DMS114 treated with DMSO at 0.1 percent for 48 hours (cell line): ENCODE results near the gene CCDC34.

Source experiments
- DNase-seq: peaks from one replicate; lab custom pipeline; 2025; ENCODE audit not compliant: unreplicated experiment; lab: John Stamatoyannopoulos, UW

Gene CCDC34, protein sequence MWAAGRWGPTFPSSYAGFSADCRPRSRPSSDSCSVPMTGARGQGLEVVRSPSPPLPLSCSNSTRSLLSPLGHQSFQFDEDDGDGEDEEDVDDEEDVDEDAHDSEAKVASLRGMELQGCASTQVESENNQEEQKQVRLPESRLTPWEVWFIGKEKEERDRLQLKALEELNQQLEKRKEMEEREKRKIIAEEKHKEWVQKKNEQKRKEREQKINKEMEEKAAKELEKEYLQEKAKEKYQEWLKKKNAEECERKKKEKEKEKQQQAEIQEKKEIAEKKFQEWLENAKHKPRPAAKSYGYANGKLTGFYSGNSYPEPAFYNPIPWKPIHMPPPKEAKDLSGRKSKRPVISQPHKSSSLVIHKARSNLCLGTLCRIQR

DNA sequence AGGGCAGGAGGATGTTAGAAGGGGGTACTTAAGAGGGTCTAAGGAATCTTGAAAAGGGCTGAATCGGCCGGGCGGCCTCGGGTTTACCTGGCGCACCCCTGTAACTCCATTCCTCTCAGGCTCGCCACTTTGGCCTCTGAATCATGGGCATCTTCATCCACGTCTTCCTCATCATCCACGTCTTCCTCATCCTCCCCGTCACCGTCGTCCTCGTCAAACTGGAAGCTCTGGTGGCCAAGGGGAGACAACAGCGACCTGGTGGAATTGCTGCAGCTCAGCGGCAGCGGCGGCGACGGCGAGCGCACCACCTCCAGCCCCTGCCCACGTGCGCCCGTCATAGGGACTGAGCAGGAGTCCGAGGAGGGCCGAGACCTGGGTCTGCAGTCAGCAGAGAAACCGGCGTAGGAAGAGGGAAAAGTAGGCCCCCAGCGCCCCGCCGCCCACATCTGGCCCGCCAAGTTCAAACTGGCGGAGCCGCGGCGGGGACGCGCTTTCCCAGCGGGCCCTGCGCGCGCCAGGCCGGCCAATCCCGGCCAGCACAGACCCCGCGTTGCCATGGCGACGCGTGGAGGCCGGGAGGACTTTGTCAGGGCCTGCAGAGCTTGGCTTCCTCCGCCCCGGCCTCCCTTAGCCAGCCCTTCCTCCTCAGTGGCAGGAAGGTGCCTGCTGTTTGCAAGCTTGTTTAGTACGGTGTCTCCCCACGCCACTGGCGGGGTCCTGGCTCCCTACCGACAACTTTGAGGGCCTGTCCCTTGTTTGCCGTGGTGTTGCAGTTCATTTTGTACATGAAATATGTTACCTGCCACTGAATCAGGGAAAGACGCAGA lies at the start of gene CCDC34:
Gene CCDC34 (minus strand): TSS at position 467 of the 827 bp plus-strand sequence. CDS start 21 bp downstream, at position 446.
- peak; percentile 43 for DNase-seq

DNA sequence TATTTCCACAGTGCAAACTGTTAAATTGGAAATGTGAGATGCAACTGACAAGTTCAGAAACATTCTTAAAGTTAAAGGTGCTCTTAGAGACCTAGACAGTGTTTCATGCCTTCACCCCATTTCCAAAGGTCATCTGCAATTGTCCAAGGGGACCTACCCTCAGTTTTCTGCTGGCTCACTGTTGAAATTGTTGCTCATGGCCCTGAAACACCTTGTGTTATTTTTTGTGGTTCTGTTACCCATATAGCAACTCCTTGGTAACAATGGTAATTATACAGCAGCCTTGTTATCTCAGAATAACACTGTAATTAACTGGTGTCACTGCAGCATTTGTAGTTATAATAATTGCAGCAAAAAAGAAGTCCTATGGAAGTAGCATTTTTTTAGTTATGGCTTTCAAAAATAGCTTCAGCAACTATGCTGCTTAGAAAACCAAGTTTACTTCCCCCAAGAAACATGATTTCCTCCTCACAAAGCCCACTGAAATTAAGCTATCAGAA lies 49.2 kb upstream of the CCDC34 start:
- DNase-seq = no peak

DNA sequence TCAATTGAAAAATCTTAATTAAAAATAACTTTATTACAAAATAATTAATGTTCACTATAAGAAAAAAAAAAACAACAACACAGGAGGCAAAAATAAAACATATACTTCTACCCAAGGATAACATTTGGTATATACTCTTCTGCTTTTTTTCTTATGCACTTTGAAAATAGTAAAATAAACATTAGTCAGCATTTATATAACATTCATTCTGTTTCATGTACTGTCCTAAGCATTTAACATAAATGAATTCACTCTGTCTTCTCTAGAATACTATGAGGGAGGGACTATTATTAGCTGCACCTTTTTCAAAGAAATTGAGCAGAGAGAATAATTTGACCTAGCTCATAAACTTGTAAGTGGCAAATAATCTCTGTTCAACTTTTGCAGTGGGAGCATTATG lies 48.3 kb upstream of the CCDC34 start:
- DNase-seq = no peak

DNA sequence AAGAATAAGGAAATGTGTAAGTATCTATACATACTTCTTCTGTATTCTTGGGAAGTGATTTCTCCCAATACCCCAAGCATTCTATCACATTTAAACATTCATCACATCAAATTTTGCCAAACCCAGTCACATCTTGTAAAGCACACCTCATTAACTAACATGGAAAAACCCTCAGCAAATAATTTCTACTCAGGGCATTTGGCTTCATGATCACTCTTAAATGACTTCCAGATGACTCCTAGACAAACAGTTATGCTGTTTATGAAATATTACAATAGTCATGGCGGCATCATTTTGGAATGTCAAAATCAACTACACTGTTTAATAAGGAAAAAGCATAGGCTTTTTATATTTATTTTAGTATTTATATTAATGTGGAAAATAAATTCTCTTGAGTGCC lies 47.3 kb upstream of the CCDC34 start:
- DNase-seq = no peak

DNA sequence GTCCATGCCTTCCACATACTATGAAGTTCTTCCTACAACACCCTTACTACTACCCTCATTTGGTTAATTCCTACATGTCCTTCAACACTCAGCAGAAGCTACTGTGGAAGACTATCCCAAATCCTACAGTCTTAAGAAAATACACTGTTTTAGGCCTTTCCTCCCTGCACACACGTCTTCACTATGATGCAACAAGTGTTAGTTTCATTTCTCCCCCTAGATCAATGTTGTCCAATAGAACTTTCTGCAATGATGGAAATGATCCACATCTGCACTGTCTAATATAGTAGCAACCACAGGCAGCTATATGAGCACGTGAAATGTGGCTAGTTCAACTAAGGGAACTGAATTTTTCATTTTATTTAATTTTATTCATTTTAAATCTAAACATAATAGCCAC lies 46.7 kb upstream of the CCDC34 start:
- no peak for DNase-seq

DNA sequence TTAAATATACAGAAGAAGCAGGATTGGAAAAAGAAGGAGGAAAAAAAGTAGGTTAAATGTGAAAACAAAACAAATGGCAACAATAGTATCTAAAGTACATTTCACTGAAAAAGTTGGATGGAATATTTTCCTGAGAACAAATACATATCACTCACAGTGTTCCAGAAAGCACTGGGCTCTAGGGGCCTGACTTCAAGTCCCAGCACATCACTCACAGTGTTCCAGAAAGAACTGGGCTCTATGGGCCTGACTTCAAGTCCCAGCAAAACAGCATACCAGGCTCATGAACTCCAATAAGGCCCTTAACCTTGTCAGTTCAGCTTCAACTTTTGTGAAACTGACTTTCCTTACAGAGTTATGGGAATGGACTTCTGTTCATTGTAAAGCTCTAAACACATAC lies 46.0 kb upstream of the CCDC34 start:
- no peak for DNase-seq

DNA sequence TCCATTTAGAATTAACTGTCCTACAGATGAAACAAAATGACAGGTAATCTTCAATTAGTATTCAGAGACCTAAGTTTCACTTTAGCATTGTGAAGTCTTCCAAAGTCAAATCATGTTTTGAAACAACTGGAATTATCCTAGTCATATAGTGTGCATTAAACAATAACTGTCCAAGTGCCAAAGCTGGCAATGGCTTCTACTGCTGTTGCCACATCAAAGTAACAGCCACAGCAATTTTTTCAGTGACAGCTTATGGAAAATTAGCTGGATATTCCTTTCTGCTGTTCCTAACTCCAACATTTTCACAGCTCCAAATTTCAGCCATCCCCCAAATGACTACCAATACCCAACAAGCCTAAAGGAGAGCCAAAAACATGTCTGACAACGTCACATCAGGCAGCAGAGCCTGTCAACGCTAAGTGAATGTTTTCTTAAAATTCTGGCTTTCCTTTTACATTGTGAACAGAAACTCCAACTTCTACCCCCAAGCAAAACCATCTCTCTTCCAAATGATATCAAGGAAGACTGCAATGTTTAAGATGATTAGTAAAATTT lies 45.3 kb upstream of the CCDC34 start:
- DNase-seq = no peak

DNA sequence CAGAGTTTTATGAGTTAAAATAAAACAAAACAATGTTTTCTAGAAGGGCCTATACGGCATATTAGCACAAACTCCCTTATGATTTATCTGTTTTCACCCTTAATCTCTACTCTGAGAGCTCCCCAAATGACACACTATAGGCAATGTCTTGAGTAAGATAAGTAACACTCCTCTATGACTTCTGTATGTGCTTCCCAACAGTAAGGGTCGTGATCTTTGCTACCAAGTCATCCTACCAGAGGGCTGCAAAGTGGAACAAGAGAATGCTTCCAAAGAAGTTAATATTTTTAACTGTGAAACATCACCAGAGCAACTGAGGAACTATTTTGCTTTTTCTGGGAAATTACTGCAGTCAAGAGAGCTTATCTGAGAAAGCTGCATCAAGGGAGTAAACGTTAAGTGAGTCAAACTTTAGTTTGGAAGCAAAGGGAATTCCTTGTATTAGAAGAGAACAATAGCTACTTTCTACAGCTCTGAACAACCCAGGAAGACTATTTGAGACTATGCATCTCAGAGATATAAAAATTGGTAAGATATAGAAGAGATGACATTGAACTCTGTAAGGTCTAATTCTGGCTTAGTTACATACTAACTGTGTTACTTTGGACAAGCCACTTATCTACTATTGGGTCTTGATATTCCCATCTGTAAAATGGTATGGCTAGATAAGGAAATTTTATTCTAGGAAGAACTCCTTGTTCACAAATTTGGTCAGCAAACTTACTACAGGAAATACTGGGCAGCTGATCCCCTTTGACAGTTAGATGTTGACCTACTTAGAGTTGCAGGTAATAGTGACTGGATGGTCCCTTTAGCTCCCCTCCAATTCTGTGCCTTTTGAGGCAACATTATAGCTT lies 43.7 kb upstream of the CCDC34 start:
- DNase-seq = no peak

DNA sequence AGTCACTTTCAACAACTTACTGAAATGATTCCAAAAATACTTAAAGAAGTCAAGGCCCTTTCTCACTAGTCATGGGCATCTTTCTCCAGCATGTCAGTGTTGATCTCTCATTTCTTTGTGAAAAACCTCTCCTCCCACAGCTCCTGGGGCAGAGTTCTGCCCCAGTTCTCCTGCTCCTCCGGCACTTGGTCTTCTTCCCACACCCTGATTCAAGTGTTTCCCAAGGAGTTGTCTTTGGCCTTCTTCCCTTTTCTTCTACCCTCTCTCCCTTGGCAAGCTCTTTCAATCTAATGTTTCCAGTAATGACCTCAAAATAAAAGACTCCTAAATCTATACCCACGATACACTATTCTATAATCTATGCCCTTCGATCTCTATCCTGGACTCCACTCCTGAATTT lies 42.1 kb upstream of the CCDC34 start:
- no peak for DNase-seq

DNA sequence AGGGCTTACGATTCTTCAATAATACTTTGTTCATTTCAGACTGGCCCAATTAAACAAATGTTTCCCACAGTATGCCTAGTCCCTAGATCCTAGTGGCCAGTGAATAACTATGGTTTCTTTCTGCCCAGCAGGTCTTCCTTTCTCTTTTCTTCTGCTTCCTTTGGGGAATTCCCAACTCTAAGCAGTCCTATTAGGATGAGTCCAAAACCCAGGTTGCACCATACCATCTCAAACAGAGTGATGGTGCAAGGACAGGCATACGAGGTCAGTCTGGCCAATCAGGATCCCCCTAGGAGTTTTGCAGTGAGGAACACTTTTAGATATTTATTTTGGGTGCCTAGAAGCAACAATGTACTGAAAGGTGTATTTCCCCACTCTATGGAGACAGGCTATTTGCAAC lies 41.4 kb upstream of the CCDC34 start:
- no peak for DNase-seq

DNA sequence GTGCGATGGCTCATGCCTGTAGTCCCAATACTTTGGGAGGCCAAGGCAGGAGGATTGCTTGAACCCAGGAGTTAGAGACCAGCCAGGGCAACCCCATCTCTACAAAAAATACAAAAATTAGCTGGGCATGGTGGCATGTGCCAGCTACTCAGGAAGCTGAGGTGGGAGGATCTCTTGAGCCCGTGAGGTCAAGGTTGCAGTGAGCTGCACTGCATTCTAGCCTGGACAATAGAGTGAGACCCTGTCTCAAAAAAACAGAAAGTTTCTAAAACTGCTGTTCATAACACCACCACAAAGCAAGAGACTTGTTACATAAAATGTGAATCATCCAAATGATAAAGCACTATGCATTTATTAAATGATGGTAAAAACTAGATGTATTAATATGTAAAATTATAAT lies 40.2 kb upstream of the CCDC34 start:
- no peak for DNase-seq

DNA sequence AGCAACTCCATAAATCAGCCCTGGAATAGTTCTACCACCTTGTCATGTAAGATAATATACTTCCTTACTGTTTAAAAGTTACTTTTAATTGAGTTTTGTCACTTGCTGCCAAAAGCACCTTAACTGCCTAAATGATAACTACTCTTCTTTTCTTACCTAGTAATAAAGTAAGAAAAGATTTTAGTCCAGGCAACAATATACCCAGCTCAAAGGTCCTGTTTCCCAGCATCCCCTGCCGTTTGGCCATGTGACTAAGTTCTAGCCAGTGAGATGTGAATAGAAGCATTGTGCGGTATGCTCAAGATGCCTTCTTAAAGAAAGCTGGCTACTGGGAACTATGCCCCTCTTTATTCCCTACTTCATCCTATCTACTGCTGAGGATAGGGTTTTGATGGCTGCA lies 39.4 kb upstream of the CCDC34 start:
- no peak for DNase-seq

DNA sequence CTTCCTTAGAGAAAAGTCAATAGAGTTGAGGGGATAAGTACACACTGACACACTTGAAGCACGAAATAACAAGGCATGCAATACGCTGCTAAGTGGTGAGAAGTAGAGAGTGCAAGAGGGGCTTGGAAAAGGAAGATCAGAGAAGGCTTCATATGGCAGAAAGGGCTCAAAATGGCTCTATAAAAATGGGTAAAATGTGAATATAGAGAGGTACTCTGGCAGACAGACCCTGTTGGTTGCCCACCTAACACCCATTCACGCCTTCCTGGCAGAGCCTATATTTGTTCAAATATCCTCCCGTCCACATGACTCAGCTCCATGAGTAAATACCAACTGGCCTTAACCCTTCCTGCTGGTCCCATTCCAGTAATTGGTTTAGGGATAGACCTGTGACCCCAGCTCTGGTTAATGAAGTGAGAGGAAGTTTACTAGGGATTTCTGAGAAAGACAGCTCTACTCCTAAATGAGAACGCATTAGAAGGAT lies 38.9 kb upstream of the CCDC34 start:
- DNase-seq = no peak

DNA sequence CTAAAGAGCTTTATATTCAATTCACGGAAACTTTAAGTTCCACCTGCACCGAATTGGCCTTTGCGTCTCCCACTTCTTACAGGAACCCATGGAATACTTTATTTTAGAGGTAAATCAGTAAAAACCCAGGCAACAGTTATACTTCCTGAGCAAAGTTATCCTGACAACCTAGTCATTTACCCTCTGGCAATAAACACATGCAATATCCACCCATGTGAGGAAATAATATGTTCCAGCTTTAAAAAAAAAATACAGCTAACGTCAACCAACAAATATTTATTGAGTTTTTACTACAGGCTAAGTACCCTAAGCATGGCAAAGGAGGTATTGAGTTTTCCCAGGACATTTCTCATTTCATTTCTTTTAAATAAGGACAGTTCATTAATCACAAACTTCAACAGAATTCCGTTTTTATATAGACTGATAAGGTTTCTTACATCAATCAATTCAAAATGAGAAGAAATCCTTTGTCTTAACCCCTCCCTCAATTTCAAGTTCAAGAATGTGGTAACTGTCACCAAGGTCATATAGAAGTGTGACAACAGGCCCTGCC lies 38.3 kb upstream of the CCDC34 start:
- DNase-seq = no peak

DNA sequence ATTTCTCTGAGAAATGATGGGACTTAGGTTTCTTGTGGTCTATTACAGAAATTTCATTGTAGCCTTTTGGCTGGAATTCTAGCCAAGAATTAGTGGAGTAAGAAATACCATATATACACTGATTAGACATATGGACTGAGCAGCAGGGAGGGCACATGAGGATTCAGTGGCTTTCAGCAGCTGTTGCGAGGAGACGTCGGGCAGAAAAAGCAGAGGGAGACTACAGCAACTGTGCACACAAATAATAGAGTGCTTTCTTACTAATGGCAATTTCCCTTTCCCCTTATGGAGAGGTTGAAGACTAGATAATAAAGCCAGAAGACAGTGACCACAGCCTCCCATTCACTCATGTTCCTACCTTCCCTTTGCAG lies 35.4 kb upstream of the CCDC34 start:
- DNase-seq = no peak

DNA sequence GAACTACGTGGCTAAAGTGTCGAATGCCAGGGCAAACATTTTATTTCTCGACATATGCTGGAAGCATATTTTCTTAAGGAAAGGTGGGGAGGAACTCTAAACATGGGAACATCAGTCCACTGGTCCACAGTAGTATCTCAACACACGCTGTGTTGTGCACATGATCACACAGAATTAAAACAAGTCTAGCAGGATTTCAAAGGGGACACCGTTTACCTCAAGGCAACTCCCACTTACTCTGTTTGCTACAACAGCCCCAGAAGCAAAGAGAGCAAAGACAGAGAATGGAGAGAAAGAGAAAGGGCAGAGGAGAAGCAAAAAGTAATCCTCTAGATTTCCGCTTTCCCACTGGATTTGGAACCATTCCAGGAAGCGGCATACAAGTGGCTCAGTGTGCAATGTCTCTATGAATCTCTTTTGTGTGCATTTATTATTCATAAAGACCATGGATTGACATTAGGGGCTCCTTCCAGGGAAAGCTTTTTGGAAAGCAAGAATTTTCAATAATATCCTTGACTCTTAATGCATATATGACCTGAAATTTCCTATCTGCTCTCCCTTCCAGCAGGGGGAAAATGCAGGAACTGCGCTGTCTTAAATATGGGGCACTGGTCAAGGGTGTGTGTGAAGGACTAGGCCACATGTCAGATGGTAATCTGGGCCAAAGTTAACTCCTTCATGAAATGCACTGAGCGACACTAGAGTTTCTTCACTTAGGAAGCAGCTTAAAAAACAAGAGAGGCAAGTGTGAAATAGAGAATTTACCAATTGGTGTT lies 34.8 kb upstream of the CCDC34 start:
- no peak for DNase-seq

DNA sequence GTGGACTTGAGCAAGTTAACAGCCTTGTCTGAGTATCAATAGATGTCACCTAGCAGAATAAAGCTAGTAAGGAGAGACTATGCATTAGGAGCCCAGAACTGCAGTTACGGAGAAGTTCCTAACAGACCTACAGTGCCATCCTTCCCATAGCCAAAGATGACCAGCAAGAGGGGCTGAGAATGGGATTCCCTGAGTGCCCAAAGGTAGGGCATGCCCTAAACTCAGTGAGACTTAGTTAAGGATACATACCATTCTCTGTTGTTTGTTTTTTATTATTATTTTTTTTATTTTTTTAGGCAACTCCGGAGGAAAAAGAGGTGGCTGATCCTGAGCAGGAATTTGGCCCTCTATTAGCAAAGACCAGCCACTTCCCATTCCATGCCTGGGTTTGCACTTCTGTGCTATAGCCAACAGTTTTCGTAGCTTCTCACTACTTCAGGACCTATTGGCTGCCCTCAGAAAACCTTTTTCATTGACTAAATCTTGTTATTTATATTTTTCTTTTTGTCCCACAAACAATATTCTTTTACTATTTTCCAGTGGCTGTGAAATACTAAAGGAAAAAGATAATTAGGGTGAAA lies 33.3 kb upstream of the CCDC34 start:
- DNase-seq = no peak

DNA sequence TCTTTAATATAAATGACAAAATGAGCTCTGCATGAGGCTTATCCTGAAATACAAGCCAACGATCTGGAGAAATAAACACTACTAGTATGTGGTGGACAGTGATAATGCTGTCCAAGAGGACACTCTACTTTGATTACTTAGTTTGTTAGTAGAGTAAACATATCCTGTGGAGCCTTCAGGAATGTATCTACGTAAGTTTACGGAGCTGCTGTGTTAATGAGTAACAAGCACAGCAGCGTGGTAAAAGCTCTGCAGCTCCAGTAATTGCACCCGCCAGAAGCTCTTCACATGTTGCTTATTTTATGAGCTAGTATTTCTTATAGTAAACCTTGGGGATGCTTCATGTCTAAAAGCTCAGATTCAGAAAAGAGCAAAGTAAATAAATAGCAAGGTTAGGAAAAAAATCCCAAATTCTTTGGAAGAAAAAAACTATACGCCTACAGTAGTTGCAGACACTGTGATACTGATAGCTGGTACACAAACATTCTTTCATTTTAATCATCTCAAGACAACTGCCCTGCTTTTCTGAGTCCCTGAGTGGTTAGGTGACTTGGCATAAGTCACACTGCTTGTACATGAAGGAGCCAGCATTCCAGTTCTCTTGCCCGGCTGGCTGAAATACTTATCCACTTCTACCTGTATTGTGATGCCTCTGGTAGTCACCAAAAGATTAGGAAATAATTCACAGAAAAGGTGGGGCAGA lies 32.7 kb upstream of the CCDC34 start:
- no peak for DNase-seq

DNA sequence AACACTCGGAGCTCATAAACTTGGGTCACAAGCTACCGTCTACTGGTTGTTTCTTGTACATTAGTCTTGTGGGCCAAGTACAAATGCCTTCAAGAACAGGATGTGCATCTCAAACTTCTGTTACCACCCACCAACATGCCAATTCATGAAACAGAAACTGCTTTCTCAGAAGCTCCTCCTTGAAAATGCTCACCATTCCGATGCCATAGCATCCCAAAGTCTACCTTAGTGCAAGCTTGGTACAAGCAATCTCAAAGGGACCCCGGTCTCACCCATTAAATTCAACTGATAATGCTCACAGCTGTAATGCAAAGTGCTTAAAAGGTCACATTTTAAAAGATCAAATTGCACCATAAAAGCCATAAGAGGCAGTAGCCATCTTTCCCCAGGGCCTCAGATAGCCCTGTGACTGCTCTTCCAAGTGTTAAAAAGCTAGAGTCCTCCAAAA lies 31.8 kb upstream of the CCDC34 start:
- DNase-seq = no peak
